ENCODE results near the gene CRB2.

Gene CRB2

DNA sequence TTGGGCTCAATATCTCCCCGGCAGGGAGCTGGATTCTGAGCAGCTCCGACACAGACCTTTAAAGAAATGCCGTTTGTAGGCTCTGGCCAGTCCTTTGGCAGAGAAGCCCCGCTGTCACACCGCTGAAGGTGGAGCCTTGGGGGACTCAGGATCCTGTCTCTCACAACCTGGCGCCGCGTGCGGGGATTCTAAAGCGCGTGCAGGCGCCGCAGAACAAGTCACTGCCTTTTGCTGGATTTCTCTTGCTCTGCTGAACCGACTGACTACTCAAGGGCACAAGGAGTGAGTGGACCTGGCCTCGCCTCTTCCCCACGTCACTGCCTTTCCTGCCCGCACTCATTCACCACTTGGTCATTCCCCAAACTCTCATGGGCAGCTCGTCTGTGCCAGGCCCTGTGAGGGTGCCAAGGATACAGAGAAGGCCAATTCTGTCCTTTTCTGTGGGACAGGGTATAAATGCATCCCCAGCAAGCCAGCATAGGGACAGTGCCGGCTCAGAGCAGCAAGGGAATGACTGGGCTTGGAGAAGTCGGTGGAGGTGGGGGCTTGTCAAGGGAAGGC lies 69.3 kb downstream of the CRB2 start:
- TF ChIP-seq, protein P1, sequence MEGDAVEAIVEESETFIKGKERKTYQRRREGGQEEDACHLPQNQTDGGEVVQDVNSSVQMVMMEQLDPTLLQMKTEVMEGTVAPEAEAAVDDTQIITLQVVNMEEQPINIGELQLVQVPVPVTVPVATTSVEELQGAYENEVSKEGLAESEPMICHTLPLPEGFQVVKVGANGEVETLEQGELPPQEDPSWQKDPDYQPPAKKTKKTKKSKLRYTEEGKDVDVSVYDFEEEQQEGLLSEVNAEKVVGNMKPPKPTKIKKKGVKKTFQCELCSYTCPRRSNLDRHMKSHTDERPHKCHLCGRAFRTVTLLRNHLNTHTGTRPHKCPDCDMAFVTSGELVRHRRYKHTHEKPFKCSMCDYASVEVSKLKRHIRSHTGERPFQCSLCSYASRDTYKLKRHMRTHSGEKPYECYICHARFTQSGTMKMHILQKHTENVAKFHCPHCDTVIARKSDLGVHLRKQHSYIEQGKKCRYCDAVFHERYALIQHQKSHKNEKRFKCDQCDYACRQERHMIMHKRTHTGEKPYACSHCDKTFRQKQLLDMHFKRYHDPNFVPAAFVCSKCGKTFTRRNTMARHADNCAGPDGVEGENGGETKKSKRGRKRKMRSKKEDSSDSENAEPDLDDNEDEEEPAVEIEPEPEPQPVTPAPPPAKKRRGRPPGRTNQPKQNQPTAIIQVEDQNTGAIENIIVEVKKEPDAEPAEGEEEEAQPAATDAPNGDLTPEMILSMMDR (IDR thresholded peaks at IDR 0.05; ENCODE audit: control insufficient read depth, insufficient read depth, low read depth, low read length, missing control alignments) = no peak
- no peak for DNase-seq (ENCODE audit: low read depth)
- H3K4me3 ChIP-seq (ENCODE audit: control insufficient read depth, low read depth, low read length) = no peak overlapping the region

DNA sequence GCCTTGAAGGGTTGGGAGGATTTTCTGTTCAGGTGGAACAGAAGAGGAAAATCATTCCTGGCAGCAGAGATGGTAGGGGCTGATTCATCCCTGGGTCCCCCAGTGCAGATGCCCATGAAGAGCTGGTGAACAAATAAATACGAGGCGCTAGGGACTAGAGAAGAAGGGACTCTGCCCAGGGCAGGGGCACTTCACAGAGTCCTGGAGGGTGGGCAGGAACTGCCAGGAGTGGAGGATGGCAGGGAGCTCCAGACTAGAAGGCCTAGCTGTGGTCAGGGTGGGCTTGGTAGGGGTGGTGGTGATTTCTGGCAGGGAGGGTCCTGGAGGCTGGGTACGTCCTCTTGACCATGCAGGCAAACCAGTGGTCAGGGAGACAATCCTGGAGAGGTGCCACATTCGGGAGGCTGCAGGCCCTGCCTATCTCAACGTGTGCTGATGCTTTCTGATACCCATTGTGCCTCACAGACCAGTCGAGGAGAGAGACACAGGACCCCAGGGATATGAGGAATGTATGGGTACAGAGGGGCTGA lies 69.9 kb downstream of the CRB2 start:
- TF ChIP-seq, protein P1 (IDR thresholded peaks at IDR 0.05; ENCODE audit: control insufficient read depth, insufficient read depth, low read depth, low read length, missing control alignments) = no peak
- DNase-seq (ENCODE audit: low read depth) = no peak
- H3K4me3 ChIP-seq (ENCODE audit: control insufficient read depth, low read depth, low read length) = no peak overlapping the region

DNA sequence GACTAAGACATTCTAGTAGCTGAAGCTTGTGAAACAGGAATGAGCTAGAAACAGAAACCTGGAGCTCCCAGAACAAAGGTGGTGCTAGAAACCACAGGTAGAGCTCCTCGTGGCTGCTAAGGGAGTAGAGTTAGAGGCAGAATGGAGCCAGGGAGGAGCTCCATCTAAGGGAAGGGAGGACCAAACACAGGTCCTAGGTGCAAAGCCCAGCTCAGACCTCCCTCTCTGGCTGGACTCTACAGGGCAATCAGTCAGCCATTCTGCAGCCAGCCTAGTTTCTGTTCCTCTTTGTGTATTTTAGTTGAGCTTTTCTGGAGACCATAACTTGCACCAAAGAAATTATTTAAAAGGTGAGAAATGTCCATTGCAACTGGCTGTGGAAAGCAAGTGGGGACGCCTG lies 70.4 kb downstream of the CRB2 start:
- DNase-seq (ENCODE audit: low read depth) = no peak
- H3K4me3 ChIP-seq (ENCODE audit: control insufficient read depth, low read depth, low read length) = no peak overlapping the region
- TF ChIP-seq, protein P1 (IDR thresholded peaks at IDR 0.05; ENCODE audit: control insufficient read depth, insufficient read depth, low read depth, low read length, missing control alignments) = no peak
